ENCODE data around the gene SNRNP25.
A peak's percentile ranks its signal among the peaks of the same experiment; 100 is the strongest.

The SNRNP25 gene

DNA sequence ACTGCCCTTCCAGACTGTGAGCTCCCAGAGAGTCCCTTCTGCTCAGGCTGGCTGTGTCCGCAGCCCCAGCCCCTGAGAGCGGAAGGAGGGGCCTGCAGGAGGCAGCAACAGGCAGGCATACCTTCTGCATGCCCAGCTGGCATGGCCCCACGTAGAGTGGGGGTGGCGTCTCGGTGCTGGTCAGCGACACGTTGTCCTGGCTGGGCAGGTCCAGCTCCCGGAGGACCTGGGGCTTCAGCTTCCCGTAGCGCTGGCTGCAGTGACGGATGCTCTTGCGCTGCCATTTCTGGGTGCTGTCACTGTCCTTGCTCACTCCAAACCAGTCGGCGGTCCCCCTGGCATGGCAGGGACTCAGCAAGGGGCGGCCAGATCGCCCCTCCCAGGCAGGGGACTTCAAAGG lies 9.8 kb downstream of the SNRNP25 start:
- ChIA-PET CTCF (interaction anchor here (0.8 to 6.3 kb wide), 6 partner anchors 10 to 299 kb away, joined by 3 to 245 read pairs (median 24); partner anchors contain the start of genes POLR3K and SNRNP25), POLR2A (interaction anchor here (1.0 to 2.2 kb wide), 2 partner anchors 10 to 14 kb away, joined by 3 to 13 read pairs; partner anchors contain the start of genes POLR3K and SNRNP25)
- TF ChIP-seq ZNF157 (tag by site-specific recombination; IDR thresholded peaks at IDR 0.05): no peak
- no peak for TF ChIP-seq ZNF214 (tag by site-specific recombination; IDR thresholded peaks at IDR 0.05; ENCODE audit: borderline replicate concordance)
- TF ChIP-seq ZNF394 (tag by site-specific recombination; IDR thresholded peaks at IDR 0.05; ENCODE audit: borderline replicate concordance): no peak
- TF ChIP-seq ZNF423 (tag by site-specific recombination; IDR thresholded peaks at IDR 0.05): no peak
- no peak for TF ChIP-seq ZNF416 (tag by site-specific recombination; IDR thresholded peaks at IDR 0.05)
- no peaks in the 10 kb centered on the region for H3K4me1 ChIP-seq (ENCODE audit: control insufficient read depth, insufficient read depth, low read length)
- H3K9me3 ChIP-seq (ENCODE audit: control insufficient read depth, insufficient read depth, low read depth, low read length): no peaks in the 10 kb centered on the region
- no peak overlapping the region for H3K4me3 ChIP-seq (ENCODE audit: low read depth, low read length)
- no peak overlapping the region for H3K27ac ChIP-seq (ENCODE audit: extremely low read depth, low read depth, low read length)
- peaks cover 0 to 54% of the 10 kb centered on the region in 2 experiments; a peak in 1 of 3 replicates for H3K36me3 ChIP-seq (ENCODE audit: control insufficient read depth in 2 of 2, insufficient read depth in 1 of 2, low read length in 2 of 2)

DNA sequence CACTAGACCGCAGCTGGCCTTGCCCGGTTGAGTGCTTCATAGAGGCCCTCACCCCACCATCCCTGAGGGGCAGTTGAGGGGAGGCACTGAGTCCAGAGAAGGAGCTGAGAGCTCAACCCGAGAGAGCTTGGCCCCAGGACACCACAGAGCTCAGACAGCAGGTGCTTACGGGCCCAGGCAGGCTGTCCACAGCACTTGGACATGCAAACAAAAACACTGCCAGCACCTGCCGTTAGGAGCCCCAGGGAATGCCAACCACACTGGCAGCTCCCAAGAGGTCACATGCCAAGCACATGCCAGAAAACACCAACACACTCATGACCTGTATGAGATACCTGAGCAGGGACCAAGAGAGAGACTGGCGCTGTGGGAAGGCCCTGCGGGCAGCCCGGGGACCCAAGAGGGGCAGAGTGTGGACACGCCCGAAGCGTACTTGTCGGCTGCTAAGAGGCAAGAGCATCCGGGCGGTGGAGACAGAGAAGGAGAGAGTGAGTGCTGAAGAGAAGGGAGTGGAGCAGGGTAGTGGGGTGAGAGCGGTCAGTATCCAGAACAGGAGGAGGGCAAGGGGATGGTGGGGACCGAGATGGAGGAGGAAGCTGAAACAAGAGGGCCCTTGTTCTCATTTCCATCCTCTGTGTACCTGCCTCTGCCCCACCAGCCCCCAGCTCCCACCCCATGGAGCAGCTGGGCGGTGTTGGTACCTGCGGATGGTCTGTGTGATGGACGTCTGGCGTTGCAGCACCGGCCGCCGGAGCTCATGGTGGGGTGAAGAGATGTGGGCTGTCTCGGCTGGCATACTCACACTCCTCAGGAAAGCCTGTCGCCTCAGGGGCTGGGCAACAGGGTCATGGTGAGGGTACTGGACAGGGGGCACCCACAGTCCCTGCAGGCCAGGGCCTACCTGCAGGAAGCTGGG lies 10.6 kb downstream of the SNRNP25 start:
- Histone ChIP-seq H3K4me3 (ENCODE audit: low read depth, low read length) (no peak overlapping the region), H3K4me1 (ENCODE audit: control insufficient read depth, insufficient read depth, low read length) (no peaks in the 10 kb centered on the region), H3K27ac (ENCODE audit: extremely low read depth, low read depth, low read length) (no peak overlapping the region), H3K9me3 (ENCODE audit: control insufficient read depth, insufficient read depth, low read depth, low read length) (no peaks in the 10 kb centered on the region), H3K36me3 (ENCODE audit: control insufficient read depth in 2 of 2, insufficient read depth in 1 of 2, low read length in 2 of 2) (peaks cover 0 to 46% of the 10 kb centered on the region in 2 experiments; a peak in 1 of 3 replicates)
- CTCF ChIA-PET: interaction anchor here (0.6 to 6.3 kb wide), 15 partner anchors 8 to 431 kb away, joined by 3 to 245 read pairs (median 8); partner anchors contain the start of genes HBQ1, POLR3K and SNRNP25
- POLR2A ChIA-PET: interaction anchor here (0.5 to 1.8 kb wide), 4 partner anchors 11 to 118 kb away, joined by 3 to 13 read pairs (median 3); partner anchors contain the start of genes POLR3K and SNRNP25
- TF ChIP-seq ZNF624 (tag by site-specific recombination; IDR thresholded peaks at IDR 0.05) (no peak), ZNF335 (tag by site-specific recombination; conservative IDR thresholded peaks at IDR 0.05) (no peak), ZNF596 (tag by site-specific recombination; IDR thresholded peaks at IDR 0.05) (no peak), ZNF600 (tag by site-specific recombination; IDR thresholded peaks at IDR 0.05) (peak; percentile 35; the same call in 1 of the 2 replicates), ZIC2 (tag by site-specific recombination; IDR thresholded peaks at IDR 0.05) (peak; percentile 49; the same call in 1 of the 2 replicates)
- TF ChIP-seq, protein P1, sequence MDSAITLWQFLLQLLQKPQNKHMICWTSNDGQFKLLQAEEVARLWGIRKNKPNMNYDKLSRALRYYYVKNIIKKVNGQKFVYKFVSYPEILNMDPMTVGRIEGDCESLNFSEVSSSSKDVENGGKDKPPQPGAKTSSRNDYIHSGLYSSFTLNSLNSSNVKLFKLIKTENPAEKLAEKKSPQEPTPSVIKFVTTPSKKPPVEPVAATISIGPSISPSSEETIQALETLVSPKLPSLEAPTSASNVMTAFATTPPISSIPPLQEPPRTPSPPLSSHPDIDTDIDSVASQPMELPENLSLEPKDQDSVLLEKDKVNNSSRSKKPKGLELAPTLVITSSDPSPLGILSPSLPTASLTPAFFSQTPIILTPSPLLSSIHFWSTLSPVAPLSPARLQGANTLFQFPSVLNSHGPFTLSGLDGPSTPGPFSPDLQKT (IDR thresholded peaks at IDR 0.05; ENCODE audit: borderline replicate concordance, low read depth, low read length): no peak
- TF ChIP-seq, protein P2, sequence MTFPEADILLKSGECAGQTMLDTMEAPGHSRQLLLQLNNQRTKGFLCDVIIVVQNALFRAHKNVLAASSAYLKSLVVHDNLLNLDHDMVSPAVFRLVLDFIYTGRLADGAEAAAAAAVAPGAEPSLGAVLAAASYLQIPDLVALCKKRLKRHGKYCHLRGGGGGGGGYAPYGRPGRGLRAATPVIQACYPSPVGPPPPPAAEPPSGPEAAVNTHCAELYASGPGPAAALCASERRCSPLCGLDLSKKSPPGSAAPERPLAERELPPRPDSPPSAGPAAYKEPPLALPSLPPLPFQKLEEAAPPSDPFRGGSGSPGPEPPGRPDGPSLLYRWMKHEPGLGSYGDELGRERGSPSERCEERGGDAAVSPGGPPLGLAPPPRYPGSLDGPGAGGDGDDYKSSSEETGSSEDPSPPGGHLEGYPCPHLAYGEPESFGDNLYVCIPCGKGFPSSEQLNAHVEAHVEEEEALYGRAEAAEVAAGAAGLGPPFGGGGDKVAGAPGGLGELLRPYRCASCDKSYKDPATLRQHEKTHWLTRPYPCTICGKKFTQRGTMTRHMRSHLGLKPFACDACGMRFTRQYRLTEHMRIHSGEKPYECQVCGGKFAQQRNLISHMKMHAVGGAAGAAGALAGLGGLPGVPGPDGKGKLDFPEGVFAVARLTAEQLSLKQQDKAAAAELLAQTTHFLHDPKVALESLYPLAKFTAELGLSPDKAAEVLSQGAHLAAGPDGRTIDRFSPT (tag by site-specific recombination; IDR thresholded peaks at IDR 0.05): 0 out of 2 replicates have a peak, but pooled peaks have one; percentile 33

DNA sequence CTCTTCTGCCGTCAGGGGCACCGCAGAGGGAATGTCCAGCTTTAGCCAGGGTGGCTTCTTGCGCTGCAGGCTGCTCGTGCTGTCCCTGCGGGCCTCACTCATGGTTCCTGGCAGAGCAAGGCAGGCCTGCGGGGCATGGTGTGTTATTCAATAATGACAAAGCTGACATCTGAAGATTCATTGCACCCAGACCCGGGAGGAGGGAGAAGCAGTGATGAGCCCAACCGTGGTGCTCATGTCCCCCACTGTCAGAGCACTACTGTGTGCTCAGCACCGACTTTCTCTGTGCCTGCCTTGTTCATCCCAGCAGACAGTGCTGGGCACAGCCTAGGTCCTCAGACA lies 11.3 kb downstream of the SNRNP25 start:
- CTCF ChIA-PET: interaction anchor here (0.9 to 6.3 kb wide), 16 partner anchors 8 to 431 kb away, joined by 3 to 245 read pairs (median 7); partner anchors contain the start of genes HBQ1, POLR3K and SNRNP25
- Histone ChIP-seq H3K27ac (ENCODE audit: extremely low read depth, low read depth, low read length) (no peak overlapping the region), H3K9me3 (ENCODE audit: control insufficient read depth, insufficient read depth, low read depth, low read length) (no peaks in the 10 kb centered on the region), H3K4me1 (ENCODE audit: control insufficient read depth, insufficient read depth, low read length) (no peaks in the 10 kb centered on the region), H3K36me3 (ENCODE audit: control insufficient read depth in 2 of 2, insufficient read depth in 1 of 2, low read length in 2 of 2) (peaks cover 0 to 39% of the 10 kb centered on the region in 2 experiments; a peak in 1 of 3 replicates), H3K4me3 (ENCODE audit: low read depth, low read length) (no peak overlapping the region)
- POLR2A ChIA-PET: interaction anchor here (0.8 to 1.8 kb wide), 2 partner anchors 12 to 23 kb away, joined by 3 to 13 read pairs; partner anchors contain the start of genes POLR3K and SNRNP25
- TF ChIP-seq, protein P3, sequence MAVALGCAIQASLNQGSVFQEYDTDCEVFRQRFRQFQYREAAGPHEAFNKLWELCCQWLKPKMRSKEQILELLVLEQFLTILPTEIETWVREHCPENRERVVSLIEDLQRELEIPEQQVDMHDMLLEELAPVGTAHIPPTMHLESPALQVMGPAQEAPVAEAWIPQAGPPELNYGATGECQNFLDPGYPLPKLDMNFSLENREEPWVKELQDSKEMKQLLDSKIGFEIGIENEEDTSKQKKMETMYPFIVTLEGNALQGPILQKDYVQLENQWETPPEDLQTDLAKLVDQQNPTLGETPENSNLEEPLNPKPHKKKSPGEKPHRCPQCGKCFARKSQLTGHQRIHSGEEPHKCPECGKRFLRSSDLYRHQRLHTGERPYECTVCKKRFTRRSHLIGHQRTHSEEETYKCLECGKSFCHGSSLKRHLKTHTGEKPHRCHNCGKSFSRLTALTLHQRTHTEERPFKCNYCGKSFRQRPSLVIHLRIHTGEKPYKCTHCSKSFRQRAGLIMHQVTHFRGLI (tag by site-specific recombination; IDR thresholded peaks at IDR 0.05): no peak
